Astrocyte of the spinal cord (primary cell): Measurements from ENCODE around the gene NAT14.

Experiments
- DNase-seq: peaks from one replicate; pipeline ENCODE4 v3.0.0; 2011; ENCODE audit warnings: low read depth, low spot score
- H3K4me3 ChIP-seq: 2 replicates; pipeline ENCODE4 v1.5.1; 2011; ENCODE audit warnings: low read depth, mild to moderate bottlenecking, low read length, moderate library complexity
- CTCF ChIP-seq: IDR thresholded peaks from 2 replicates; pipeline ENCODE4 v1.5.1; 2012; ENCODE audit warnings: low read depth, mild to moderate bottlenecking, low read length, inconsistent platforms
- in situ Hi-C: cut with HindIII; loops from 2 replicates; pipeline ENCODE4 v1.10.0; 2017; ENCODE audit warnings: low sequenced_read_pairs

NAT14 gene

GRCh38 chr19:55441692-55442321 lies 43.2 kb upstream of the NAT14 start:
- in situ Hi-C loops = no loop called here
- H3K4me3 ChIP-seq = no peak overlapping the region
- no peak for TF ChIP-seq CTCF
- no peak for DNase-seq

- no peak for TF ChIP-seq CTCF
- in situ Hi-C loops = no loop called here
- no peak for DNase-seq
- H3K4me3 ChIP-seq = no peak overlapping the region
Observed at GRCh38 chr19:55442372-55442961, 42.5 kb upstream of the NAT14 start.

- H3K4me3 ChIP-seq = no peak within 1 kb of the TSS
- no peak for TF ChIP-seq CTCF
- DNase-seq = no peak
- in situ Hi-C loops = no loop called here
Observed at GRCh38 chr19:55443045-55443823, 41.8 kb upstream of the NAT14 start, which contains the start of gene SHISA7. Gene SHISA7, minus strand, starts transcription at chr19:55443300. Its CDS starts 437 bp downstream, at chr19:55442863.

- in situ Hi-C loops = no loop called here
- H3K4me3 ChIP-seq = no peak overlapping the region
- DNase-seq = no peak
- no peak for TF ChIP-seq CTCF
Observed at GRCh38 chr19:55443824-55444480, 41.0 kb upstream of the NAT14 start.

- no peak for TF ChIP-seq CTCF
- in situ Hi-C loops = no loop called here
- H3K4me3 ChIP-seq = no peak overlapping the region
- no peak for DNase-seq
Observed at GRCh38 chr19:55444646-55445045, 40.3 kb upstream of the NAT14 start.

- H3K4me3 ChIP-seq = no peak overlapping the region
- no peak for TF ChIP-seq CTCF
- no peak for DNase-seq
- in situ Hi-C loops = no loop called here
Observed at GRCh38 chr19:55446060-55446459, 38.9 kb upstream of the NAT14 start.
